Ascending aorta (tissue), 2 donors: ENCODE measurements around the gene PPP6R3. TPM values are rescaled to one million over a fixed set of nuclear protein-coding genes. Genes with fewer than 3 reads are reported as not detected.

ENCODE experiments used
- DNase-seq, 2 donors: peaks; one replicate each; pipeline ENCODE4 v3.0.0-alpha.2; 2019; ENCODE audit warnings: low spot score in 2 of 2
- H3K27ac ChIP-seq, 2 donors: fragments of 200-600 bp; sonication (generic); one replicate each; pipeline ENCODE4 v1.5.1; 2016 to 2017; ENCODE audit warnings: mild to moderate bottlenecking in 1 of 2
- H3K27me3 ChIP-seq: fragments of 200-600 bp; sonication (generic); one replicate; pipeline ENCODE4 v1.5.1; 2017
- H3K36me3 ChIP-seq, 2 donors: fragments of 200-600 bp; sonication (generic); one replicate each; pipeline ENCODE4 v1.5.1; 2016
- H3K4me1 ChIP-seq, 2 donors: fragments of 200-600 bp; sonication (generic); one replicate each; pipeline ENCODE4 v1.5.1; 2016 to 2017; ENCODE audit warnings: mild to moderate bottlenecking in 1 of 2
- H3K4me3 ChIP-seq, 2 donors: fragments of 200-600 bp; sonication (generic); one replicate each; pipeline ENCODE4 v1.5.1; 2016 to 2017; ENCODE audit warnings: mild to moderate bottlenecking in 1 of 2
- H3K9me3 ChIP-seq, 2 donors: fragments of 200-600 bp; sonication (generic); one replicate each; pipeline ENCODE4 v1.5.1; 2016
- intact Hi-C: fragments of 100-400 bp; cut with DNase I; formaldehyde crosslinking; loops from one replicate; pipeline ENCODE4 v1.15.1; 2023
- total RNA-seq: library from RNA; depleted of rRNA; stranded (reverse); fragments of >200 nt; gene quantifications from one replicate; pipeline ENCODE4 v1.1.0, GENCODE V29; 2016
- TF ChIP-seq, protein P1 (sequence below), 3 experiments: fragments of 200-600 bp in 2 of 3; fragments of 450-650 bp in 1 of 3; sonication (generic) in 2 of 3; IDR thresholded peaks; one replicate each; pipeline ENCODE4 v1.5.1; 2016 to 2019; ENCODE audit warnings: antibody characterized with exemption in 3 of 3, mild to moderate bottlenecking in 1 of 3, moderate library complexity in 1 of 3

Gene PPP6R3
- total RNA-seq, 1 donor from 2014 or later: 94.7 TPM

DNA sequence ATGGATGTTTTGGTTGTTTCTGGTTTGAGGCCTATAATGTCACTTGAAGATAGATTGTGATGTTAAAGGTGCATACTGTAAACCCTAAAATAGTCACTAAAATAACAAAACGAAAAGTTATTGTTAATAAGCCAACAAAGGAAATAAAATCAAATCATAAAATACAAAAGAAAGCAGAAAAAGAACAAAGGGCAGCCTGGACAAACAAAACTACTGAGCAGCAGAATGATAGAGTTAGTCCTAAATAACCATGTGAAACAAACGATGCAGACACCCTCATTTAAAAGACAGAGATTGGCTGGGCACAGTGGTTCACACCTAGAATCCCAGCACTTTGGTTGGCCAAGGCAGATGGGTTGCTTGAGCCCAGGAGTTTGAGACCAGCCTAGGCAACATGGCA, 132.9 kb downstream of the PPP6R3 start:
- TF ChIP-seq, protein P1, sequence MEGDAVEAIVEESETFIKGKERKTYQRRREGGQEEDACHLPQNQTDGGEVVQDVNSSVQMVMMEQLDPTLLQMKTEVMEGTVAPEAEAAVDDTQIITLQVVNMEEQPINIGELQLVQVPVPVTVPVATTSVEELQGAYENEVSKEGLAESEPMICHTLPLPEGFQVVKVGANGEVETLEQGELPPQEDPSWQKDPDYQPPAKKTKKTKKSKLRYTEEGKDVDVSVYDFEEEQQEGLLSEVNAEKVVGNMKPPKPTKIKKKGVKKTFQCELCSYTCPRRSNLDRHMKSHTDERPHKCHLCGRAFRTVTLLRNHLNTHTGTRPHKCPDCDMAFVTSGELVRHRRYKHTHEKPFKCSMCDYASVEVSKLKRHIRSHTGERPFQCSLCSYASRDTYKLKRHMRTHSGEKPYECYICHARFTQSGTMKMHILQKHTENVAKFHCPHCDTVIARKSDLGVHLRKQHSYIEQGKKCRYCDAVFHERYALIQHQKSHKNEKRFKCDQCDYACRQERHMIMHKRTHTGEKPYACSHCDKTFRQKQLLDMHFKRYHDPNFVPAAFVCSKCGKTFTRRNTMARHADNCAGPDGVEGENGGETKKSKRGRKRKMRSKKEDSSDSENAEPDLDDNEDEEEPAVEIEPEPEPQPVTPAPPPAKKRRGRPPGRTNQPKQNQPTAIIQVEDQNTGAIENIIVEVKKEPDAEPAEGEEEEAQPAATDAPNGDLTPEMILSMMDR (IDR thresholded peaks at IDR 0.05): no peak
- intact Hi-C loops: no loop called here
- peaks cover 83 to 84% of the 10 kb centered on the region in 2 donors for H3K36me3 ChIP-seq
- H3K9me3 ChIP-seq: no peaks in the 10 kb centered on the region
- no peaks in the 10 kb centered on the region for H3K27me3 ChIP-seq
- DNase-seq: no peak
- no peak overlapping the region for H3K4me3 ChIP-seq
- H3K4me1 ChIP-seq: no peaks in the 10 kb centered on the region
- H3K27ac ChIP-seq: no peak overlapping the region

DNA sequence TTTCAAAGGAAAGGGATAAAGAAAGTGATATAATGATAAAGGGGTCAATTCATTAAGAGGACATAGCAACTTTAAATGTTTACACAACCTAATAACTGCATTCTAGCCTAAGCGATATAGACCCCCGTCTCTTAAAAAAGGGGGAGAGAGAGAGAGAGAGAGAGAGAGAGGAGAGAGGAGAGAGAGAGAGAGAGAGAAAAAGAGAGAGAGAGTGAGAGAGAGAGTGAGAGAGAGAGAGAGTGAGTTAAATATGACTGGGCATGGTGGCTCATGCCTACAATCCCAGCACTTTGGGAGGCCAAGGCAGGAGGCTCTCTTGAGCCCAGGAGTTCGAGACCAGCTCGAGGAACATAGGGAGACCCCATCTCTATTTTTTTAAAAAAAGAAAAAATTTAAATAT, 133.6 kb downstream of the PPP6R3 start:
- Histone ChIP-seq H3K27me3 (no peaks in the 10 kb centered on the region), H3K9me3 (no peaks in the 10 kb centered on the region), H3K4me3 (no peak overlapping the region), H3K4me1 (no peaks in the 10 kb centered on the region), H3K27ac (no peak overlapping the region), H3K36me3 (peaks cover 83 to 84% of the 10 kb centered on the region in 2 donors)
- intact Hi-C loops: no loop called here
- TF ChIP-seq, protein P1 (IDR thresholded peaks at IDR 0.05): no peak
- DNase-seq: no peak

DNA sequence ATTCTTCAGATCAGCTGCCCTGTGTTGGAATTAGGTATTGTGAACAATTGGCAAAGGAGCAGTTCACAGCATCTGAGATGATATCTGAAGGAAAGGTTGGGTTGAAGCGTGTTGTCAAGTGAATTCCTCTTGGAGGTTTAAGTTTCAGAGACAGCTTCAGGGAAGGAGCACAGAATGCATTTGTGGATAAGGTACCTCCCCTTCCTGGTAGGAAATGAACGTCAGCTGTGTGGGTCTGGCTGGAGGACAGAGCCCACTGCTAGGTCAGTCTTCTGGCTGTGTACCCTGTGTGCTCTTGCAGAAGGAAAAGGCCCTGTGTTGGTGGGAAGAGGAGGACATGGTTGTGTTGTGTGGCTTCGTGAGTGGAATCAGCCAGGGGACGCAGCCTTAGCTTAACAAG, 135.7 kb downstream of the PPP6R3 start:
- DNase-seq: no peak
- TF ChIP-seq, protein P1 (IDR thresholded peaks at IDR 0.05): no peak
- intact Hi-C loops: no loop called here
- no peaks in the 10 kb centered on the region for H3K9me3 ChIP-seq
- H3K36me3 ChIP-seq: peaks cover 84 to 87% of the 10 kb centered on the region in 2 donors
- H3K4me3 ChIP-seq: no peak overlapping the region
- no peaks in the 10 kb centered on the region for H3K4me1 ChIP-seq
- H3K27me3 ChIP-seq: no peaks in the 10 kb centered on the region
- H3K27ac ChIP-seq: no peak overlapping the region

DNA sequence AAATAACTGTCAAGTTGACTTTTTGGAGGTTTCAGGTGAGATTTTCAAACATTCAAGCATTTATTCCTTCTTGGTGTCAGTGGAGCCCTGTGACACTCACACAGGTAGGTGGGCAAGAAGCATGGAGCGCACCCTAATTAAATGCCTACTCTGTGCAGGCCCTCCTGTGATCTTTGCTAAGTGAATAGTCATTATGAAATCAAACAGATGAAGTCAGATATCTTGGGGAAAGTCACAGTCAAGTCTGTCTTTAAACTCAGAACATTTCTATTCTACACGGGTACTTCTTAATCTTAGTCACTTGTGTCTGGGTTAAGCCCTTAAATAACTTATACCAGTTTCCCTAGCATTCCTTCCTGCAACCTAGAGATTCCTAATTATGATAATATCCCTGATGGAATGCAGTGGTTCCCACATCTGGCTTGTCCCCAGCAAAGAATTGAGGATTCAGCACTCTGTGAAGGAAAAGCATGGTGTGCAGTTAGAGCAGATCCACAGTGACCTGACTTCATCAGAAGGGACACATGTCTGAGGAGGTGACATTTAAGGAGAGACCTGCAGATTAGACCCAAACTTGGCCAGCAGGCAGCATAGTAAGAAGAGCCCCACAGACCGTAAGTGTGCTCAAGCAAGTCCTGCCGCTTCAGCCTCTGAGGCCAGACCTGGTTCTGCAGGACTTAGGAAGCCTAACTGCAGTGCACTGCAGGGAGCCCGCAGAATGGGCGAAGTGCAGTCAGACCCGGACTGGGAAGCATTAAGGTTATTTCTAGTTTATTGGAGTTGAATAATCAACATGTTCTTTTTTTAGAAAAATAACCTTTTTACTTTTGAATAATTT, 138.5 kb downstream of the PPP6R3 start:
- no peak for DNase-seq
- intact Hi-C loops: no loop called here
- H3K36me3 ChIP-seq: peaks cover 85 to 87% of the 10 kb centered on the region in 2 donors

DNA sequence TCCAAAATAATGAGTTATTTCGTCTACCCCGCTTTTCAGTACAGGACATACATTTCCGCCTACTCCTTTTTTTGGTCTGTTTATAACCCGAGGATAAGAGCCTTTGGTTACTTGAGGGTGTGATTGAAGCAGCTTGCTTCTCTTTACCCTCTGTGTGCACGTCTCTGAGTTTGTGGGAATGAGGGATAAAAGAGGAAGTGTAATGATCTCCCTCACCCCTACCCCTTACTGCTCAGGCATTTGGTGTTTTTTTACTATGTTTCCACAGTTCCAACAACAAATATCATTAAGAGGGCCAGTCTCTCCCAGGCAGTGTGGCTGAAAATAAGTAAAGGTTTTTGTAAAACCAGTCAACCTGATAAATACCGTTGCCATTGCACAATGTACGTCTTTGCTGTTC, 140.6 kb downstream of the PPP6R3 start:
- H3K4me1 ChIP-seq: no peaks in the 10 kb centered on the region
- no peak overlapping the region for H3K27ac ChIP-seq
- H3K9me3 ChIP-seq: no peaks in the 10 kb centered on the region
- no peaks in the 10 kb centered on the region for H3K27me3 ChIP-seq
- peaks cover 97 to 98% of the 10 kb centered on the region in 2 donors for H3K36me3 ChIP-seq
- TF ChIP-seq, protein P1 (IDR thresholded peaks at IDR 0.05): no peak
- H3K4me3 ChIP-seq: no peak overlapping the region
- intact Hi-C loops: no loop called here
- DNase-seq: no peak

More for the DNA sequence above, 138.5 kb downstream of the PPP6R3 start:
- TF ChIP-seq, protein P1 (IDR thresholded peaks at IDR 0.05): no peak
- no peaks in the 10 kb centered on the region for H3K9me3 ChIP-seq
- no peak overlapping the region for H3K27ac ChIP-seq
- H3K4me3 ChIP-seq: no peak overlapping the region
- H3K4me1 ChIP-seq: no peaks in the 10 kb centered on the region
- H3K27me3 ChIP-seq: no peaks in the 10 kb centered on the region
